ENCODE results near the gene FBXW10B. TPM values are rescaled to one million over a fixed set of nuclear protein-coding genes. Genes with fewer than 3 reads are reported as not detected.
"Not testable (repeated sequence)": the region's sequence is repeated elsewhere in the genome, so short reads cannot be mapped to it uniquely, and the experiment has no call there.

The FBXW10B gene
- total RNA-seq, 4 donors from 2014 or later: 4.7 to 28.0 (median 9.5) TPM

DNA sequence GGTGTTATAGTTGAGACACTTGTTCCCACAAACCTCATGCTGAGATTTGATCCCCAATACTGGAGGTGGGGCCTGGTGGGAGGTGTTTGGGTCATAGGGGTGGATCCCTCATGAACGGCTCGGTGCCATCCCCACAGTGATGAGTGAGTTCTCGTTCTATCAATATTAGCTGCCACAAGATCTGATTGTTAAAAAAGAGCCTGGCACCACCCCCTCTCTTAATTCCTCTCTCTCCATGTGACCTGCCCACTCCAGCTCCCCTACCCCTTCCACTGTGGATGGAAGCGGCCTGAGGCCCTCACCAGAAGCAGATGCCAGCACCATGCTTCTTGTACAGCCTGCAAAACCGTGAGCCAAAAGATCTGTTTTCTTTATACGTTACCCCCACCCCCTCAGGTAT, 33.5 kb upstream of the FBXW10B start:
- Histone ChIP-seq H3K27ac (peak overlapping the region in 2 of 4 donors; percentile 94 to 95), H3K9me3 (no peaks in the 10 kb centered on the region), H3K36me3 (no peaks in the 10 kb centered on the region), H3K4me3 (no peak overlapping the region), H3K27me3 (no peaks in the 10 kb centered on the region), H3K4me1 (peaks cover 4 to 79% (median 31%) of the 10 kb centered on the region in 3 donors)
- TF ChIP-seq POLR2A (IDR thresholded peaks at IDR 0.05): no peak
- TF ChIP-seq, protein P1, sequence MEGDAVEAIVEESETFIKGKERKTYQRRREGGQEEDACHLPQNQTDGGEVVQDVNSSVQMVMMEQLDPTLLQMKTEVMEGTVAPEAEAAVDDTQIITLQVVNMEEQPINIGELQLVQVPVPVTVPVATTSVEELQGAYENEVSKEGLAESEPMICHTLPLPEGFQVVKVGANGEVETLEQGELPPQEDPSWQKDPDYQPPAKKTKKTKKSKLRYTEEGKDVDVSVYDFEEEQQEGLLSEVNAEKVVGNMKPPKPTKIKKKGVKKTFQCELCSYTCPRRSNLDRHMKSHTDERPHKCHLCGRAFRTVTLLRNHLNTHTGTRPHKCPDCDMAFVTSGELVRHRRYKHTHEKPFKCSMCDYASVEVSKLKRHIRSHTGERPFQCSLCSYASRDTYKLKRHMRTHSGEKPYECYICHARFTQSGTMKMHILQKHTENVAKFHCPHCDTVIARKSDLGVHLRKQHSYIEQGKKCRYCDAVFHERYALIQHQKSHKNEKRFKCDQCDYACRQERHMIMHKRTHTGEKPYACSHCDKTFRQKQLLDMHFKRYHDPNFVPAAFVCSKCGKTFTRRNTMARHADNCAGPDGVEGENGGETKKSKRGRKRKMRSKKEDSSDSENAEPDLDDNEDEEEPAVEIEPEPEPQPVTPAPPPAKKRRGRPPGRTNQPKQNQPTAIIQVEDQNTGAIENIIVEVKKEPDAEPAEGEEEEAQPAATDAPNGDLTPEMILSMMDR (IDR thresholded peaks at IDR 0.05): no peak
- intact Hi-C loops (cut with DNase I): no loop called here
- 58 to 83% methylated on average over 6 of the region's 6 CpGs for WGBS, 2 donors
- DNase-seq: no peak

DNA sequence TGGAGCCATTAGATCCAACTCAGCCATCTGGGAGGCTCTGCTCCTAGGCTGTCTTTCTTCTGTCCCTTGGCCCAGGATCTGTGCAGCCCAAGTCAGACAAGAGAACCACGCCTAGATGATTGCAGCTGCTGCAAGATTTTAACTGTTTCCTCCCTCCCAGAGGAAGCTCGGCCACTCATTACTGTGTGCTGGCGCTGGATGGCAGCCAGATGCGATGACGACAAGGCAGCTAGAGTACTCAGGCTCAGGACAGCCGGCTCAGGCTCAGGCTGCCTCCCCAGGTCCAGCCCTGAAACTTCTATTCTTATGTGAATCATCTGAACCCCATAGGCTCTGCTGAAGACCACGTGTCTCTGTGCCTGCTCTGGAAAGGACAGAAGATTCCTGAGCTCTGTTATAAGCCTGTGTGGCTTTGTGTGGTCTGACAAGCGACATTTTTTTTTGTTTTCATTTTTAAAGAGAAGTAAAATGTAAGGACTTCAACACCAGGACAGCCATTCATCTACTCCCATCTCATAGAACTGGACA, 32.1 kb upstream of the FBXW10B start:
- H3K4me1 ChIP-seq: peaks cover 4 to 78% (median 31%) of the 10 kb centered on the region in 3 donors
- H3K27me3 ChIP-seq: no peaks in the 10 kb centered on the region
- no peaks in the 10 kb centered on the region for H3K9me3 ChIP-seq
- H3K4me3 ChIP-seq: peak overlapping the region; percentile 65 to 76 (median 70)
- no peaks in the 10 kb centered on the region for H3K36me3 ChIP-seq
- H3K27ac ChIP-seq: peak overlapping the region; percentile 88 to 95 (median 94)
- TF ChIP-seq, protein P1 (IDR thresholded peaks at IDR 0.05): no peak
- TF ChIP-seq POLR2A (IDR thresholded peaks at IDR 0.05): peak in 3 of 4 donors; percentile 41 to 76 (median 72)
- 1 to 6% methylated on average over 4 to 8 of the region's 8 CpGs for WGBS, 2 donors
- intact Hi-C loops (cut with DNase I): no loop called here
- DNase-seq: peak; percentile 31

DNA sequence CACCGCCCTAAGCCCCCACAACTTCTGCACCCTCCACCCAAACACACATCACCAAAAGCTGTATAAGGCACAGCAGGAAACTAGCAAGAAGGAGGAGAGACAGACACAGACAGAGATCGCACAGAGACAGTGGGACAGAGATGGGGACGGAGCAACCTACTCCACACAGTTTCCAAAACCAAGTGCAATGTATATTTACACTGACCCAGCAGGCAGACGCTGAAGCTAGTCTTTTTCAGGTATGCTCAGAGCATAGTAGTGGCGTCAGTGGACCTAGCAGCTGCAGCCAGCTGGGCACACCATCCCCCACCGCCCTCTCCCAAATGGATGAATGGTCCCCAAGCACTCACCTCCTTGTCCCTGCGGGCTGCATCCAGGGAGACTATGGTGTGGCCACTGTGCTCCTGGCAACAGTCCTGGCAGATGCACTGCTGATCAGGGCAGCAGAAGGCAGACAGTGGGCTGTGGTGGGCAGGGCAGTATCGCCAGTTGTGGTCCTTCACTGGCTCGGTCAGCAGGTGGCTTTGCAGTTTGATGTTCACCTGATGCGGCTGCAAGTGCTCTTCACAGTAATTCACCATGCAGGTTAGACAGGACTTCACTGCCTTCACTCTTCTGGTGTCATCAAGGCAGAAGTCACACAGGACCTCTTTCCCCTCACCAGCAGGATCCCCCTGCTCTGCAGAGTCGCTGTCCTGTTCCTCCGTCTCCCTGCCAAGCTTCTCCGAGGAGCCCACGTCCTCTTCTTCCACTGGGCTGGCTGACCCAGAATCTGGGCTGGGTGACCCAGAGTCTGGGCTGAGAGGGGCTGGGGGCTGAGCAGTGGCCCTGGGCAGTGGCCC, 31.5 kb upstream of the FBXW10B start:
- H3K9me3 ChIP-seq: no peaks in the 10 kb centered on the region
- DNase-seq: no peak
- peaks cover 4 to 80% (median 31%) of the 10 kb centered on the region in 3 donors for H3K4me1 ChIP-seq
- peak overlapping the region; percentile 65 to 76 (median 70) for H3K4me3 ChIP-seq
- 17 to 35% methylated on average over 4 to 10 of the region's 14 CpGs for WGBS, 2 donors
- intact Hi-C loops (cut with DNase I): no loop called here
- H3K27ac ChIP-seq: peak overlapping the region; percentile 88 to 95 (median 94)
- H3K27me3 ChIP-seq: no peaks in the 10 kb centered on the region
- TF ChIP-seq POLR2A (IDR thresholded peaks at IDR 0.05): no peak
- TF ChIP-seq, protein P1 (IDR thresholded peaks at IDR 0.05): no peak
- H3K36me3 ChIP-seq: no peaks in the 10 kb centered on the region

DNA sequence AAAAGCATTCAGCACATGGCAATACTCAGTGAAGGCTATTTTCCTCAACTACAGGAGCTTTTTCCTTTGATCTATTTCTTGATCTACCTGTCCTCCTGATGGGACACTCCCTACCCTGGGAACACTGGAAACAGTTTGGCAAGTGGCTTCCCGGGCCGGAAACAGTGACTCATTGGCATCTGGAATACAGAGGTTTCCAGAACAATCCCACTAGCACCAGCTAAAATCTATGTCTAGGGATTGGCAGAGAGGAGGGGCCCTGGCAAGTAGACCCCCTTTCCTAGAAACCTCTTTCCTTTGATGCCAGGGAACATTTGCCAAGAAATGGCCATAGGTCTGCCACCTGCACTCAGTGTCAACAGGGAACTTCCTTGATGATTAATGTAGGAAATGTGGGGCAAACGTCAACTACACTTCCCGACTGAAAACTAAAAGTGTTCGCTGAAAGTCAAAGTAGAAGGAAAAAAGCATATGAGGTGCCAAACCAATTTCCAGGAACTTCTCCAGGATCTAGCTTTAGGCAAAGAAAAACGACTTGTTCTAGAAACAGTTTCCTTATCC, 30.4 kb upstream of the FBXW10B start:
- H3K27me3 ChIP-seq: no peaks in the 10 kb centered on the region
- WGBS, 2 donors: 6 to 9% methylated on average over 6 of the region's 6 CpGs
- no peaks in the 10 kb centered on the region for H3K36me3 ChIP-seq
- H3K4me1 ChIP-seq: peaks cover 10 to 80% (median 41%) of the 10 kb centered on the region in 3 donors
- H3K4me3 ChIP-seq: peak overlapping the region; percentile 65 to 76 (median 70)
- no peak for DNase-seq
- no peak for TF ChIP-seq POLR2A (IDR thresholded peaks at IDR 0.05)
- peak overlapping the region; percentile 88 to 95 (median 94) for H3K27ac ChIP-seq
- intact Hi-C loops (cut with DNase I): no loop called here
- H3K9me3 ChIP-seq: no peaks in the 10 kb centered on the region

DNA sequence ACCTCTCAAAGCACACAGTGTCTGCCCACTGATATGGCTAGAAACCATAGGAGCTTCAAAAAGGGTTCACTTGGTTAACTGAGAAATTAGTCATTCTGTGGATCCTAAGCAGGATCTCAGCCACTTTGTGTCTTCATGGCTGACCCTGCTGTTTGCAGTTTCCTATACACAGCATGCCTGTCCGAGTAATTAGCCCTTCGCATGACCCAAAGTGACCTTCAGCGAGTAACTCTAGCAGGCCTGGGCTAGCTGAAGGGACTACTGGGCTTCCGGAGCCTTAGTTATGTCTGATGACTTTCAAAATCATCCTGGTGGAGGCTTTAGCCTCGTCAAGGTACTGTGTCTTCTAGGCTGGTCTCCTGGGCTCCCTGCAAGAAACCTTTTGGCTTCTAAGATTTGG, 28.9 kb upstream of the FBXW10B start:
- Histone ChIP-seq H3K4me1 (peaks cover 10 to 89% (median 43%) of the 10 kb centered on the region in 3 donors), H3K27me3 (no peaks in the 10 kb centered on the region), H3K36me3 (no peaks in the 10 kb centered on the region), H3K9me3 (no peaks in the 10 kb centered on the region), H3K27ac (peak overlapping the region; percentile 88 to 95 (median 94)), H3K4me3 (peak overlapping the region; percentile 65 to 76 (median 70))
- TF ChIP-seq, protein P1 (IDR thresholded peaks at IDR 0.05): no peak
- no peak for TF ChIP-seq POLR2A (IDR thresholded peaks at IDR 0.05)
- WGBS, 2 donors: 63 to 66% methylated on average over 5 of the region's 5 CpGs
- DNase-seq: no peak
- intact Hi-C loops (cut with DNase I): no loop called here

DNA sequence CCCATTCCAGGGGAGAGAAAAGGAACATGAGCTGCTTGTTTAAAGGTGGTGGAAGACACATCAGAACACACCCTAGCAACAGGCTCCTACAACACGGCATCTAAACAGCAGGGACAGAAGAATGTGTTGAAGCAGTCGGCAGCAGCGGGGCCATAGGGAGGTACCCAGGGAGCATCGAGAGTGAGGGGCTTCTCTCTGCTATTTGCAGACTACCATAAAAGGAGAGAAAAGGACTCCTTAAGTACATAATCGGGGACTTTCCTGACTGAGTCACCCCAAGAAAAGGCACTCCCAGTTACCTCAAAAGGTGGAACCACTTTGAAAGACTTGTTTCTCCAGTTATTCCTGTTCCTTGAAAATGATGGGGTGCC, 26.4 kb upstream of the FBXW10B start:
- 28 to 35% methylated on average over 5 of the region's 5 CpGs for WGBS, 2 donors
- Histone ChIP-seq H3K4me1 (peaks cover 10 to 78% (median 35%) of the 10 kb centered on the region in 3 donors), H3K36me3 (peaks cover 0 to 13% (median 0%) of the 10 kb centered on the region in 3 donors), H3K27ac (peak overlapping the region; percentile 86 to 94 (median 93)), H3K4me3 (peak overlapping the region in 3 of 4 donors; percentile 10 to 22 (median 17))
- H3K9me3 ChIP-seq; DNase-seq; intact Hi-C loops (cut with DNase I); H3K27me3 ChIP-seq: not testable (repeated sequence)

DNA sequence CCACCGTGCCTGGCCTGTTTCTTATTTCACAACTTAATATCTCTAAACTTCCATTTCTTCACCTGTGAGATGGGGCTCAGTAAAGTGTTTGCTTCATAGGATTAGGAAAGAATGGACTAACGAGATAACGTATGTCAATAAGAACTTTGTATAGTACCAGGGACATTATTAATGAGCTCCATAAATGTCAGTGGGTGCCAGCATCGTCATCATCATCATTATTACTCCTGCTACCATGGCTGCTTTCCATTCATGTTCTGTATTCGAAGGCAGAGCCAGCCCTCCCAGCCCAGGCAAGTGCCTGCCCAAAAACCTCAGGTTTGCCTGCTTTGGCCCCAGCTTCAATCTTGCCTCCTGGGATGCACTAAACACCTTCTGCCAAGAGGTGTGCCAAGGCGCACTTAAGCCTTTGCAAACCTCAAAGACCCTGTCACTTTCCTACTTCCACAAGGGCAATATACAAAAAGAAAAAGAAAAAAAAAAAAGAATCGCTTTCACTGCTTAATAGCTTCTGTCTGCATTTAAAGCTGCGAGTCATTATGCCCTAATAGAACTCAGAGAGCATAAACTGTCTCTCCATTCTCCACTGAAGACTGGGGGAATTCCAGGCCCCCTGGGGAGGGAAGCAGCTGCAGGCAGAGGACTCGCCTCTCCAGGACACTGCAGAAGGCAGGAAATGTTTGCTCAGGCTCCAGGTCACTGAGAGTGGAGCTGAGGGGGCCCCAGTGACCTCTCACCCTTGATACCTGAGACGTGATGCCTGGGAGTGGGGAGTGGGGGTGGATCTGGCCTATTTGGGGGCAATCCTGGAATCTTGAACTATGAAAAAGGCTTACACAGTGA, 25.8 kb upstream of the FBXW10B start:
- H3K4me1 ChIP-seq: peaks cover 10 to 72% (median 29%) of the 10 kb centered on the region in 3 donors
- intact Hi-C loops (cut with DNase I); H3K27me3 ChIP-seq; H3K9me3 ChIP-seq; DNase-seq: not testable (repeated sequence)
- H3K4me3 ChIP-seq: peak overlapping the region in 3 of 4 donors; percentile 10 to 22 (median 17)
- H3K27ac ChIP-seq: peak overlapping the region; percentile 86 to 94 (median 93)
- 17 to 48% methylated on average over 9 to 10 of the region's 10 CpGs for WGBS, 2 donors
- H3K36me3 ChIP-seq: peaks cover 0 to 19% (median 0%) of the 10 kb centered on the region in 3 donors

Measured in esophagus squamous epithelium (tissue), 5 donors.